Osteoblast (primary cell): ENCODE results near the gene ITSN1. TPM values are rescaled to one million over a fixed set of nuclear protein-coding genes. Genes with fewer than 3 reads are reported as not detected.

Experiments
- DNase-seq: peaks from one replicate; pipeline ENCODE4 v3.0.0; 2011; ENCODE audit warnings: low spot score, mixed read lengths; ENCODE audit not compliant: insufficient read length; ENCODE audit errors: missing footprints
- H2AFZ ChIP-seq: 2 replicates; pipeline ENCODE4 v1.6.0; 2011; ENCODE audit warnings: mild to moderate bottlenecking, low read length
- H3K27ac ChIP-seq: 2 replicates; pipeline ENCODE4 v1.5.1; 2011; ENCODE audit warnings: mild to moderate bottlenecking, low read depth, low read length, moderate library complexity
- H3K27me3 ChIP-seq: 2 replicates; pipeline ENCODE4 v1.6.0; 2012; ENCODE audit warnings: mild to moderate bottlenecking, control low read depth, inconsistent platforms, low read length, moderate library complexity; ENCODE audit not compliant: insufficient read depth
- H3K36me3 ChIP-seq: 2 replicates; pipeline ENCODE4 v1.5.1; 2011; ENCODE audit warnings: mild to moderate bottlenecking, low read length, control low read depth, moderate library complexity; ENCODE audit not compliant: insufficient read depth
- H3K4me1 ChIP-seq: 2 replicates; pipeline ENCODE4 v1.5.1; 2011; ENCODE audit warnings: mild to moderate bottlenecking, low read length, control low read depth, moderate library complexity; ENCODE audit not compliant: insufficient read depth
- H3K4me2 ChIP-seq: 2 replicates; pipeline ENCODE4 v1.6.0; 2011; ENCODE audit warnings: mild to moderate bottlenecking, low read length; ENCODE audit not compliant: insufficient read depth
- H3K4me3 ChIP-seq: fragments of 200-600 bp; sonication (generic); 3 replicates; pipeline ENCODE4 v1.5.1; 2012; ENCODE audit warnings: mild to moderate bottlenecking, low read length, inconsistent platforms; ENCODE audit not compliant: insufficient read depth
- H3K79me2 ChIP-seq: 2 replicates; pipeline ENCODE4 v1.6.0; 2012; ENCODE audit warnings: mild to moderate bottlenecking, low read length, control low read depth, inconsistent platforms; ENCODE audit not compliant: insufficient read depth
- H3K9me3 ChIP-seq: 2 replicates; pipeline ENCODE4 v1.5.1; 2011; ENCODE audit warnings: low read depth, low read length, control low read depth
- H4K20me1 ChIP-seq: 2 replicates; pipeline ENCODE4 v1.6.0; 2012; ENCODE audit warnings: mild to moderate bottlenecking, low read length, control low read depth; ENCODE audit not compliant: insufficient read depth
- total RNA-seq: library from RNA; depleted of rRNA; stranded (reverse); fragments of >200 nt; gene quantifications from 2 replicates; pipeline ENCODE4 v1.2.3, GENCODE V29; 2012
- TF ChIP-seq, protein P1 (sequence below): IDR thresholded peaks from 2 replicates; pipeline ENCODE4 v1.5.1; 2011; ENCODE audit warnings: mild to moderate bottlenecking, low read depth, low read length, moderate library complexity; ENCODE audit errors: extremely low read depth

Gene ITSN1
- total RNA-seq, 1 donor: 42.7 TPM

DNA sequence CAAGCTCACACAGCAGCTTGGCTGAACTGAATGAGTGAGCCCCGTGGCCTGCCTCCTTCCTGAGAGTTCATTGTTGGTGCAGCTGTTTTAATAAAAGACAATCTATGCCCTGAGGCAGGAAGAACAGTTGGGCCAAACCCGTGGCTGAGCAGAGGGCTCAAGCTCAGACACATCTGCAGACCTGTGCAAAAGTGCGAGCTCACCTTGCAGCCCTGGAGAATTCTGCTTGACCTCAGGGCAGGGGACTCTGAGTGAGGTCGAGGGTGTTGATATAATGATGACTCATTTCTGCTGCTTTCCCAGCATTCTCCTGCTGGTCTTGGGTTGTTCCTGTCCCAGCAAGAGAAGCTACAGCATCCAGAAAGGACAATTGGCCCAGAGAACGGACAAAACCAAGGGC is 212.3 kb downstream of the ITSN1 start:
- DNase-seq: no peak
- TF ChIP-seq, protein P1, sequence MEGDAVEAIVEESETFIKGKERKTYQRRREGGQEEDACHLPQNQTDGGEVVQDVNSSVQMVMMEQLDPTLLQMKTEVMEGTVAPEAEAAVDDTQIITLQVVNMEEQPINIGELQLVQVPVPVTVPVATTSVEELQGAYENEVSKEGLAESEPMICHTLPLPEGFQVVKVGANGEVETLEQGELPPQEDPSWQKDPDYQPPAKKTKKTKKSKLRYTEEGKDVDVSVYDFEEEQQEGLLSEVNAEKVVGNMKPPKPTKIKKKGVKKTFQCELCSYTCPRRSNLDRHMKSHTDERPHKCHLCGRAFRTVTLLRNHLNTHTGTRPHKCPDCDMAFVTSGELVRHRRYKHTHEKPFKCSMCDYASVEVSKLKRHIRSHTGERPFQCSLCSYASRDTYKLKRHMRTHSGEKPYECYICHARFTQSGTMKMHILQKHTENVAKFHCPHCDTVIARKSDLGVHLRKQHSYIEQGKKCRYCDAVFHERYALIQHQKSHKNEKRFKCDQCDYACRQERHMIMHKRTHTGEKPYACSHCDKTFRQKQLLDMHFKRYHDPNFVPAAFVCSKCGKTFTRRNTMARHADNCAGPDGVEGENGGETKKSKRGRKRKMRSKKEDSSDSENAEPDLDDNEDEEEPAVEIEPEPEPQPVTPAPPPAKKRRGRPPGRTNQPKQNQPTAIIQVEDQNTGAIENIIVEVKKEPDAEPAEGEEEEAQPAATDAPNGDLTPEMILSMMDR: no peak
- Histone ChIP-seq H3K27me3 (peaks cover 5% of the 10 kb centered on the region), H3K36me3 (no peaks in the 10 kb centered on the region), H3K79me2 (no peaks in the 10 kb centered on the region), H3K9me3 (no peaks in the 10 kb centered on the region), H3K4me2 (no peak overlapping the region), H4K20me1 (no peaks in the 10 kb centered on the region), H3K4me1 (peaks cover 5% of the 10 kb centered on the region), H3K27ac (no peak overlapping the region), H3K4me3 (no peak overlapping the region), H2AFZ (no peak overlapping the region)

DNA sequence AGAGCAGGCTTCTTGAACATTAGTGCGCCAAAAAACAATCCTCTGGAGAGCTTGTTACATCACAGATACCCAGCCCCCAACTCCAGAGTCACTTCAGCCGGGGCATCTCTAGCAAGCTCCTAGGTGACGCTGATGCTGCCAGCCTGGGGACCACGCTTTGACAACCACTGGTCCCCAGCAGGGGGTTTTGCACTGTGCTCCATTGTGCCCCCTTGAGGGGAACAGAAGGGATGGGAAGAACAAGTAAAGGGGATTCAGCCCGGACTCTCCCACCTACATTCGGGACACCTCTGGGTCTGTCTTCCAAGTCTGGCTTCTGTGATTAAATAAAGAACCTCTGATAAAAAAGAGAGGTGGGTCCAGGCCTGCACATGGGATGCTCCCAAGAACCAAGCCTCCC is 212.9 kb downstream of the ITSN1 start:
- DNase-seq: no peak
- no peak overlapping the region for H3K4me3 ChIP-seq
- H3K27me3 ChIP-seq: peaks cover 5% of the 10 kb centered on the region
- H3K4me2 ChIP-seq: no peak overlapping the region
- TF ChIP-seq, protein P1: no peak
- H3K27ac ChIP-seq: no peak overlapping the region
- peaks cover under 1% of the 10 kb centered on the region for H3K4me1 ChIP-seq
- H4K20me1 ChIP-seq: no peaks in the 10 kb centered on the region
- H3K79me2 ChIP-seq: no peaks in the 10 kb centered on the region
- no peak overlapping the region for H2AFZ ChIP-seq
- H3K36me3 ChIP-seq: no peaks in the 10 kb centered on the region
- H3K9me3 ChIP-seq: no peaks in the 10 kb centered on the region

DNA sequence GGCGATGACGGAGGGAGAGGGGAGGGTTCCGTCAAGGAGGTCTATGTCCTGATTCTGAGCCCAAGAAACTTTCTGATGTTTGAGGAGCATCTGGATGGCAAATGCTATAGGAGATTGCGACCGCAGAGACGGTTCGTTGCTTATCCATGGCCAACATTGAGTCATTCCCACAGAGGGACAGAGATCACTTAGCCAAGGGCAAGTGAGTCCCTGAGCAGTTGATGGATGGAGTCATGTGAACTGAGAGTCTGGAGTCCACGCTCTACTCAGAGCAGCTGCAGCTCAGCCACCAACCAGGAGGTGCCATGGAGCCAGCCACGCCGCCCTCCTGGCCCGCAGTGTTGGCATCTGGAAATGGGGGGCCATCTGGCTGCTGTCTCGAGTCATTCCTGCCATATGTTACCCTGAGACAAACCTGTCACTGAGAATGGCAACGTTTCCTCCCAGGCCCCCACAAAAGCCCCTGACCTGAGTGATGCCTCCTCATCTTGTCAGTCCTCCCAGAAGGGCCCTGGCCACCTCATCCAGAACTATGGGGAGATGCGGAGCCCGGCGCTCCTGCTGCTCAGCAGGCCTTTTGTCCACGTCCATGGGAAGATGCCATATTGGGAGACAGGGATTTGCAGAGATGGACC is 214.7 kb downstream of the ITSN1 start:
- Histone ChIP-seq H3K36me3 (no peaks in the 10 kb centered on the region), H3K4me1 (no peaks in the 10 kb centered on the region), H2AFZ (no peak overlapping the region), H3K27ac (no peak overlapping the region), H3K27me3 (peaks cover 5% of the 10 kb centered on the region), H3K4me2 (no peak overlapping the region), H3K79me2 (no peaks in the 10 kb centered on the region), H4K20me1 (no peaks in the 10 kb centered on the region), H3K4me3 (no peak overlapping the region), H3K9me3 (no peaks in the 10 kb centered on the region)
- DNase-seq: no peak
- TF ChIP-seq, protein P1: no peak

DNA sequence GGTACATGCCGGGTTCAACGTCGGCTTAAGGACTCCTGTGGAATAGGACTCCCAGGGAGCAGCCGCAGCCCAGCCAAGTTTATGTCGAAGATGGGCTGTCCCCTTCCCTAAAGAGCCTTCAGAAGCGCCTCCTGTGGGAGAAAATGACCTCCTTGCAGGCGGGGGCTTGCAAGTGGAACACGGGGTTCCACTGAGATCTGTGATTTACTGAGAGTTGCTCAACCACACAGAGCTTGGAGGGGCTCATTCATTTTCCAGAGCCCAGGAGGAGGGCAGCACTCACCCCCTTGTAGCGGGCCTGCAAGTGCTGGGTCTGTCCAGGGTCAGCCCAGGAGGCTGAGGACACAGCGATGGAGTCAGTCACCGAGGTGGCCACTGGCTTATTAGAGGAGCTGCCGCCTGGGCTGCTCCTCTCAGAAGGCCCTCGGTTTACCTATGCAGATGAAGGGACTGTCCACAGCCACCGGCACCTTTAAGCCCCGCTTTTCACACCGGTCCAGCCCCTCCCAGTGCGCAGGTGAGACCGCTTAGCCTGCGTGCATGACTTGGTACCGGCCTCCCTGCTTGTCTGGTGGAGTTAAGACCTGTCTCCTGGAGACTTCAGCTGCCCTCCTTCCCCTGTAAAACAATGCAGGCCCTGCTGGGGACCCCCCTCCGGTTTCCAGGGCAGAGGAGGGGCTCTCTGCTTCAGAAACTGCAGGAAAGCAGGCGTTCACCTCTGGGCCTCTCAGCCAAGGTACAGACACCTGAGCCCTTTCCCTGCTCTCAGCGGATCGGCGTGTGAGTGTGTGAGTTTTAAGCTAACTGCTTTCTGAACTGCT is 215.8 kb downstream of the ITSN1 start:
- no peak for DNase-seq
- Histone ChIP-seq H3K4me3 (no peak overlapping the region), H3K4me2 (no peak overlapping the region), H3K4me1 (no peaks in the 10 kb centered on the region), H3K9me3 (no peaks in the 10 kb centered on the region), H3K27ac (no peak overlapping the region), H2AFZ (no peak overlapping the region), H4K20me1 (no peaks in the 10 kb centered on the region), H3K79me2 (no peaks in the 10 kb centered on the region), H3K36me3 (no peaks in the 10 kb centered on the region), H3K27me3 (peaks cover 5% of the 10 kb centered on the region)
- TF ChIP-seq, protein P1: no peak
